DND-41 (cell line): ENCODE results near the gene FOXP1.

Experiments
- ATAC-seq: fragments of 200-7000 bp; cut with Tn5 transposase; 3 replicates; pipeline ENCODE4 v1.9.1; 2021; ENCODE audit warnings: low read depth; ENCODE audit not compliant: insufficient read depth
- DNase-seq: peaks from one replicate; pipeline ENCODE4 v3.0.0-alpha.2; 2020
- H2AFZ ChIP-seq: 2 replicates; pipeline ENCODE4 v1.6.0; 2012; ENCODE audit warnings: low read depth, low read length
- H3K27ac ChIP-seq: 2 replicates; pipeline ENCODE4 v1.5.1; 2012; ENCODE audit warnings: low read length, inconsistent platforms
- H3K27me3 ChIP-seq: fragments of 200-600 bp; sonication (generic); 2 replicates; pipeline ENCODE4 v1.6.0; 2012; ENCODE audit warnings: low read length, mild to moderate bottlenecking, inconsistent platforms; ENCODE audit not compliant: insufficient read depth, poor library complexity
- H3K36me3 ChIP-seq: 2 replicates; pipeline ENCODE4 v1.5.1; 2012; ENCODE audit warnings: low read length, inconsistent platforms; ENCODE audit not compliant: insufficient read depth
- H3K4me1 ChIP-seq: 2 replicates; pipeline ENCODE4 v1.5.1; 2012; ENCODE audit warnings: mild to moderate bottlenecking, low read length; ENCODE audit not compliant: insufficient read depth
- H3K4me2 ChIP-seq: 2 replicates; pipeline ENCODE4 v1.6.0; 2012; ENCODE audit warnings: mild to moderate bottlenecking, moderate library complexity, low read length, inconsistent platforms; ENCODE audit not compliant: insufficient read depth
- H3K4me3 ChIP-seq, 2 experiments: fragments of 200-600 bp in 1 of 2; shearing (Covaris generic) in 1 of 2; 2 replicates each; pipeline ENCODE4 v1.5.1; 2012 to 2016; ENCODE audit warnings: inconsistent platforms in 2 of 2, low read length in 2 of 2, mild to moderate bottlenecking in 2 of 2, low read depth in 1 of 2, moderate library complexity in 1 of 2
- H3K79me2 ChIP-seq: 2 replicates; pipeline ENCODE4 v1.6.0; 2012; ENCODE audit warnings: low read length, inconsistent platforms; ENCODE audit not compliant: insufficient read depth
- H3K9ac ChIP-seq: 2 replicates; pipeline ENCODE4 v1.6.0; 2012; ENCODE audit warnings: low read depth, mild to moderate bottlenecking, inconsistent platforms, low read length, moderate library complexity
- H3K9me3 ChIP-seq: 2 replicates; pipeline ENCODE4 v1.5.1; 2012; ENCODE audit warnings: low read length, moderate library complexity, mild to moderate bottlenecking, inconsistent platforms; ENCODE audit not compliant: insufficient read depth, severe bottlenecking
- H4K20me1 ChIP-seq: 2 replicates; pipeline ENCODE4 v1.6.0; 2012; ENCODE audit warnings: low read length; ENCODE audit not compliant: insufficient read depth
- CTCF ChIP-seq: IDR thresholded peaks from 2 replicates; pipeline ENCODE4 v1.5.1; 2012; ENCODE audit warnings: borderline replicate concordance, low read length, moderate library complexity, mild to moderate bottlenecking; ENCODE audit not compliant: poor library complexity, severe bottlenecking; ENCODE audit errors: extremely low read depth
- EZH2 ChIP-seq: IDR thresholded peaks from 3 replicates; pipeline ENCODE4 v1.6.1; 2012; ENCODE audit warnings: borderline replicate concordance, low read depth, mild to moderate bottlenecking, moderate library complexity, low read length, inconsistent platforms; ENCODE audit not compliant: severe bottlenecking

FOXP1 gene

DNA sequence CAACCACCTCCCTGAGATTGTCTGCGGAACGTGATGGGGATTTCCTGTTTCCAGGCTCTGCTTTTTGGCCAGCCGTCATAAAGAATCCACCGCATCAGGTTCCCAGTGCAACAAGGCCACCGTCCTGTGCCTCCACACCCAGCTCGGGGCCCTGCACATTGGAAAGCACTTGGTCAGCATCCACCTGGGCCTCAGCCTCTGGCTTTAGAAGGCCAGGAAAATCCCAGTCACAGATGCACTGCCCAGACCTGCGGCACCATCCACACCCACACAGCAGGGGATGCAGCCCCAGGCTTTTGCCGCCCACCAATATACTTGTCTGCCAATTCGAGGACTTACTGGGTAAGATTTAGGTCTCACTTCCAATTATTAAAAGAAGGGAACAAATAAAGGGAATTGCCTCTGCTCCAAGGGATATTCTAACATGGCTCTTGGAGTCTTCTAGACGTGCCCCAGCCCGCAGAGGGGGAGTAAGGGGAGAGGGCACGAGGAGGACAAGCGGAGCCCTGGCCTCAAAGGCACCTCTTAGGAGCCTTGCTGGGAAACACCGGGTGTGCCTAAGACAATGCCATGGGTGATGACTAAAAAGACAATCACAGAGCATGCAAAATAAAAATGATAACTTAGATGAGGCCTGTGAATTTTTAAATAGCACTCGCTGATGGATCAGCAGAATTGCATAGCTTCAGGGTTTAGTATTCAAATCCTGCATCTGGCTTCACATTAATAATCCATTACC lies 169.2 kb downstream of the FOXP1 start:
- Histone ChIP-seq H3K27ac (no peak overlapping the region), H3K9ac (no peak overlapping the region), H4K20me1 (peaks cover 26% of the 10 kb centered on the region), H3K4me3 (no peak overlapping the region), H3K27me3 (no peaks in the 10 kb centered on the region), H2AFZ (no peak overlapping the region), H3K4me1 (peaks cover 4% of the 10 kb centered on the region; the same call in 1 of the 2 replicates), H3K36me3 (no peaks in the 10 kb centered on the region), H3K4me2 (no peak overlapping the region), H3K9me3 (no peaks in the 10 kb centered on the region), H3K79me2 (peaks cover 53% of the 10 kb centered on the region)
- DNase-seq: no peak
- ATAC-seq: no peak
- TF ChIP-seq EZH2 (no peak), CTCF (no peak)

DNA sequence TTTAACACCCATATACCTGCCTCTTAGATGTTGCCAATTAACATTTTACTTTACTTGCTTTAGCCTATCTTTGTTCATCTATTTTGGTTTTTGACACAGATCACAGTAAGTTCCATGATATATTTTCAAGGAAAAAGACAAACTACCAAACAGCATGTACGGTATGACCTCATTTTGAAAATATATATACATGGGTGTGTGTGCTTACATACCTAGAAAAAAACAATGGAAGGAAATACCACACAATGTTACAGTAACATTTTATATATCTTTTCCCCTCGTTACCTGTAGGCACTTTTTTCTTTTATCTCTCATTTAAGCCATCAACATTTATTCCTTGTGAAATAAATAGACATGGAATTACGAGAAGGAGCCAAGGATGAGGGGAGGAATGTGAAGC lies 170.0 kb downstream of the FOXP1 start:
- no peak for DNase-seq
- H4K20me1 ChIP-seq: peaks cover 26% of the 10 kb centered on the region
- H3K4me2 ChIP-seq: no peak overlapping the region
- no peaks in the 10 kb centered on the region for H3K9me3 ChIP-seq
- H3K4me1 ChIP-seq: peaks cover 4% of the 10 kb centered on the region; the same call in 1 of the 2 replicates
- no peak overlapping the region for H3K27ac ChIP-seq
- no peaks in the 10 kb centered on the region for H3K36me3 ChIP-seq
- no peak for TF ChIP-seq CTCF
- TF ChIP-seq EZH2: no peak
- no peak overlapping the region for H3K9ac ChIP-seq
- H3K4me3 ChIP-seq: no peak overlapping the region
- no peaks in the 10 kb centered on the region for H3K27me3 ChIP-seq
- H2AFZ ChIP-seq: no peak overlapping the region
- no peak for ATAC-seq
- peaks cover 58% of the 10 kb centered on the region for H3K79me2 ChIP-seq

GRCh38 chr3:71409352-71409751 lies 174.2 kb downstream of the FOXP1 start:
- Histone ChIP-seq H3K9ac (no peak overlapping the region), H3K4me2 (no peak overlapping the region), H3K79me2 (peaks cover 42% of the 10 kb centered on the region), H2AFZ (no peak overlapping the region), H3K27ac (no peak overlapping the region), H3K4me3 (no peak overlapping the region), H4K20me1 (peaks cover 24% of the 10 kb centered on the region), H3K36me3 (no peaks in the 10 kb centered on the region), H3K9me3 (no peaks in the 10 kb centered on the region), H3K4me1 (no peaks in the 10 kb centered on the region), H3K27me3 (no peaks in the 10 kb centered on the region)
- ATAC-seq: no peak
- TF ChIP-seq CTCF (no peak), EZH2 (no peak)
- no peak for DNase-seq
